ENCODE measurements around the gene FABP1.

The FABP1 gene

DNA sequence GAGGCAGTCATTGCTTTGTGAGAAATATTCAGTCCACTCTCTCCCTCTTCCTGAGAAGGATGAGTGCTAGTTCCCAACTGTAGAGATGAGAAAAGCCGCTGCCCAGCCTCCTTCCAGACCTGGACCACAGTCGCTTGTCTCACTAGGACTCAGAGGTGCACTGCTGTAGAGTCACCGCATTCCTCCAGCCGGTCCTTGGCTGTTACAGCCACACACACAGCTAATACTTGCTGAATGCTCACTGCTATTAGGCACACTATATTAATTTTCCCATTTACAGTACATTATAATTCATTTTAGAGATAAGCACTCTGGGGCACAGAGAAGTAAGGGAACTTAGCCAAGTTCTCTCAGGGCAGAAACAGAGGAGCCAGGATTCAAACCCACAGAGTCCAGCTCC is 10.0 kb upstream of the FABP1 start:
- no peak for DNase-seq (ENCODE audit: low spot score)

DNA sequence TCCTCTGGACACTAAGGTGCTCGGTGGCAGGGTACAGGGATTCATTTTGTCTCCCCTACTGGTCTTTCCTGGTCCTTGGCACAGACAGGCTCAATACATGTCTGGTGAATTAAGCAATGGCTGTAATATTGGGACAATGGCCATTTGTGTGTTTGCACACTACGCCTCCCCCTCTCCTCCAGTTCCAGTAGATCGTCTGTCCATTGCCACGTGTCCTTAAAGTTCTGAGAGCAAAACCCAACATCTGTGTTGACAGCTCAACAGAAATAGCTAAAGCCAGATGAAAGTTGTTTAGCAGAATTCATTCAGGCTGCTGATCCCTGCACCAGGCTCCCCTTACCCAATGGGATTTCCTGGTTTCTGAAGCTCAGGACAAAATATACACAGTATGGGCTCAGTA is 9.0 kb upstream of the FABP1 start:
- no peak for DNase-seq (ENCODE audit: low spot score)

DNA sequence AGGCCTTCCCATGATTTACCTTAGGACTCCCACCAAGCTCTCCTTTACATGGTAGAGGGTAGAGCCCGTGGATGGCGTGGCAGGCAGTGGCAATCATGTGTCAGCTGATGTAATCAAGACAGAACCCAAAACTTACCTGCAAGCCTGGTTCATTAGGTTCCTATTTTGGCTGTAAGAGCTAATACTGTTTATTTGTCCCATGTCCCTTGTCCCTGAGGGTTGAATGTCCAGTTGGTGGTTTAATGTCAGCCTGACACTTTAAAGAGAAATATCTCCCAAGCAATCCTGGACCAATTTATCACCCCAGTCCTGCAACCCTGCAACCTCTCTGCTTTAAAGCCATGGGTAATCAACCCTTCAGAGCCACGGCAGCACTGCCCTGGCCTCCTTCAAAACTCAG is 6.0 kb upstream of the FABP1 start:
- no peak for DNase-seq (ENCODE audit: low spot score)

DNA sequence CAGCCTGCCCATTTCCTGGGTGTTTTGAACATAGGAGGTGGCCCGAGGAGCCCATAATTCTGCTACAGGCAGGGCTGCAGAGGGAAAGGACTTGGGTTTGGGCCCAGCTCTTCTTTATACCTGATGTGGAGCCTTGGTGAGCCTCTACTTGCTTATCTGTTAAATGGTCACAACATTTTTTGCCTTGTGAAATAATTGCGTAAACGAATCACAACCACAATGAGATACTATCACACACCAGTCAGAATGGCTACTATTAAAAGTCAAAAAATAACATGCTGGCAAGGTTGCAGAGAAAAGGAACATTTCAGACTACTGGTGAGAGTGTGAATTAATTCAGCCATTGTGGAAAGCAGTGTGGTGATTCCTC is 4.1 kb upstream of the FABP1 start:
- no peak for DNase-seq (ENCODE audit: low spot score)

DNA sequence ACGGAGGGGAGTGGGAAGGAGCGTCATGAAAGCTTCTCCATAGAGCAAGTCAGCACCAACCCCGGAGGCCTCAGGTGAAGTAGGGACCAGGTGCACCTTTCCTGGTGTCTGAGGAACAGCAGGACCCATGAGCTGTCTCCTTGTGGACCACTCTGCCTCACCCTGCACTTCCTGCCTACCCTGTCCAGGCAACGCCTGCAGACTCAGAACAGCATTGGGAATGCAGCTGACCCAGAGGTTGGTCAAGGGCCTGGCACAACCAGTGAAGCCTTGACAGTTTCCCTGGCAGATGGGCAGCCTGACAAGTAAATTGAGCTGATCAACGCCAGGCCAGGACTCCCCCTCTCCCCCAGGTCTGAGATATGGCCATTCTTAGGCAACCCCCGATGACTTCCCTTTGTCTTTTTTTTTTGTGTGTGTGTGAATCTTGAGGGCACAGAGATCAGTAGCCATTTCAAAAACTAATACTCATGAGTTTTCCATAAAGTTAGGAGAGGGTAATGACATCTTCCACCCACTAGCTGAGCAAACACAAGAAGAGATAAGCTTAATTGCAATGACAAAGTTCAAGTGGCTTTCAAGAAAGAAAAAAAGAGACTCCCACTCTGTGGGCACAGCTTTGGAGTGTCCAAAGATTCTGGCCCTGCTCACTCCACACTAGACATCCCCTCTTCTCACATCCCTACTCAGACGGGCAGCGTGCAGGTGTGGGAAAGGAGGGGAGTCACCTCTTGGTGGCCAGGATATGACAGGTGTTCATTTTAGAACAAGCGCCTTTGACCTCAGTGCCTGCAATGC is 3.5 kb upstream of the FABP1 start:
- DNase-seq (ENCODE audit: low spot score) = no peak

DNA sequence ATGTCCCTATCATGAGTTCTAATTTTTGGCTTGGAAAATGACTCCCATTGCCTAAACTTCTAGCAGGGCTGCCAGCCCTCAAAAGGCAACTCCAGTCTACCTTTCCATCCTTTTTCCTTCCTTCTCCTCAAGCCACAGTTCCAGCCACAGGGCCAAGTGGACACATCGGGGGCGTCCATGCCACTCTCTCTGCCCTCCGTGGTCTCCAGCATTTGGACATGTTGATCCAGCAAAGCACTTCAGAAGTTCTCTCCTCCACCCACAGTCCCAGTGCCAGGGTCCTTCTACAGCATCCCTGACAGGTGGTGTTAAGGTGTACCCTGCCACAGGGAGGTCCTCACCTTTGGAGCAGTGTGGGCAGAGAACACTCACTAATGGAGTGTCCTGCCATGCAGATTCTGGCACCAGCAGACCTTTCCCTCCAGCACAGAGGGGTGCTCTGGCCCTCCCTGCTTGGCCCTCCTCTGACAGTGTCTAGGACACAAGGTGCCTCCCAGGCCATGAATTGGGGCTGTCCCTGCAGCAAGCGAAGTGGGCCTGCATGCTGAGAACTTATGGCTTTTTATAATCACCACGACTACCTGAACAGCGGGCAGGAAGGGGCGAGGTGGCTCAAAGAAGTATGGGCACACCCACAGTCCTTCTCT is 1.6 kb upstream of the FABP1 start:
- no peak for DNase-seq (ENCODE audit: low spot score)

DNA sequence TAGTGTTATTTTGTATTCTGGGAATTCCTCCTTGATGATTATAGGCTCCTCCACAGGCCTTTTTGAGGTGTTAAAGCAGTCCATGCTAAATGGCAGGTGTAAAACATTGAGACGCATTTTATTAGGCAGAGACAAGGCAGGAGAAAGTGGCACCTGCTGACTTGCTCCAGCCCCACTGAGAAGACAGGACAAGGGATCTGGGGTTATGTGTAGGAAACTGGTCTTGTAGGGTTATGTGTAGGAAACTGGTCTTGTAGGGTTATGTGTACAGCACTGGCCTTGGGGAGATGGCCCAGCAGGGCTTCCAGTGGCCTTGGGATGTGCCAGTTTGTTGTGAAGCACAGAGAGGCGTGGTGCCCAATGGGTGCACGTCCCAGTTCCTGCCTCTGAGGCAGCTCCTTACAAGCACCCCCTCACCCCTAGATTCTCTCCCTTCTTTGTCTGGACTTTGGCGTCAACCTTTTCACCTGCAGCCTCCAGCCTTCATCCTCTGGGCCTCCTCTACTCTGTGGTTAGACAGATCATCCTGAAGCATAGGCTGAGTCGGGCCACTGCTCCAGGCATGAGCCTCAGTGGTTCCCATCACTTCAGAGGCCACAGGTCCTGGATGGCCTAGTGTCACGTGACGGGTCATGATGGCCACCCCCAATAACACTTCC is 921 bp upstream of the FABP1 start:
- DNase-seq (ENCODE audit: low spot score) = no peak

DNA sequence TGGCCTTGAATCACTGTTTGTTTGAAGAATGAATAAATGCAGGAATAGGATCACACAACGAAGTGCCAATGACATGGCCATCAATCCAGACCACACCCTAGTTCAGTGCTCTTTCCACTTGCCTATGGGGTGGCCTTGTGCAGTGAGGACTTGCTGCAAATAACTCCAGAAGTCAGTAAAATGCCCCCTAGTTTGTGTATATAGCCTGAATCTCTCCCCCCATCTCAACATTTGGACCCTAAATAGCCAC is 299 bp downstream of the FABP1 start:
- no peak for DNase-seq (ENCODE audit: low spot score)

DNA sequence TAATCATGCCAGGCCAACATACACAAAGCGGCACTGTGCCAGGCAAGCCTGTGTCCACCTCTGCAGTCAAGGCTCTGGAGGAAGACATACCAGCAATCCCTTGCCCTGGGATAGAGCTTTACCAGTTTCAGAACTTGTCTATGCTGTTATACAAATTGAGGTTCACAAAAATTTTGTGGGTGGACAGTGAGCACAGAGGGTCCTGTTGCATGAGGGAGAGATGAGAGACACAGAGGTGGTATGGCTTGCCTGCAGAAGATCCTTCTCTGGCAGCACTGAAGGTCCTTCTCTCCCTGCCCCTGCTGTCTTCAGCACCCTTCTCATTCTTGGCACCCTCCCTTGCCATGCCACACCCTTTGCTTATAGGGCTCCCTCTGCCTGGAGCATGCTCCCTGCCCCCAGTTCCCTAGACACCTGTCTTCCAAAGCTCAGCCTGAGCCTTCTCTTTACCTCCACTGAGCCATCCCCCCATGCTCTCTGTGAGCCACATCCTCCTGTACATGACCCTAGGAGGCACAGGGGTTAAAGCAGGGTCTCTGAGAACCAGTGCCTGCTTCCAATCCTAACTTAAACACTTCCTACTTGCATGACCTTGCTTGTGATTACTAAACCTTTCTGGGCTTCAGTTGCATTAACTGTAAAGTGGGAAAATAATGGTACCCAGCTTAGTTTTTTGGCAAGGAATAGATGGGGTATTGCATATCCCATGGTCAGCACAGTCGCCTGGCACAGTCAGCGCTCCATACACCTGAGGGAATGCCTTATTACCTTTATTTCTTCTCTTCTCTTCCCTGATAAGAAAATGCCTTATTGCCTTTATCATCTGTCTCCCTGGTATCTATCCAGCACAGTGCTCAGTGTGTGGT is 857 bp downstream of the FABP1 start:
- DNase-seq (ENCODE audit: low spot score) = no peak

DNA sequence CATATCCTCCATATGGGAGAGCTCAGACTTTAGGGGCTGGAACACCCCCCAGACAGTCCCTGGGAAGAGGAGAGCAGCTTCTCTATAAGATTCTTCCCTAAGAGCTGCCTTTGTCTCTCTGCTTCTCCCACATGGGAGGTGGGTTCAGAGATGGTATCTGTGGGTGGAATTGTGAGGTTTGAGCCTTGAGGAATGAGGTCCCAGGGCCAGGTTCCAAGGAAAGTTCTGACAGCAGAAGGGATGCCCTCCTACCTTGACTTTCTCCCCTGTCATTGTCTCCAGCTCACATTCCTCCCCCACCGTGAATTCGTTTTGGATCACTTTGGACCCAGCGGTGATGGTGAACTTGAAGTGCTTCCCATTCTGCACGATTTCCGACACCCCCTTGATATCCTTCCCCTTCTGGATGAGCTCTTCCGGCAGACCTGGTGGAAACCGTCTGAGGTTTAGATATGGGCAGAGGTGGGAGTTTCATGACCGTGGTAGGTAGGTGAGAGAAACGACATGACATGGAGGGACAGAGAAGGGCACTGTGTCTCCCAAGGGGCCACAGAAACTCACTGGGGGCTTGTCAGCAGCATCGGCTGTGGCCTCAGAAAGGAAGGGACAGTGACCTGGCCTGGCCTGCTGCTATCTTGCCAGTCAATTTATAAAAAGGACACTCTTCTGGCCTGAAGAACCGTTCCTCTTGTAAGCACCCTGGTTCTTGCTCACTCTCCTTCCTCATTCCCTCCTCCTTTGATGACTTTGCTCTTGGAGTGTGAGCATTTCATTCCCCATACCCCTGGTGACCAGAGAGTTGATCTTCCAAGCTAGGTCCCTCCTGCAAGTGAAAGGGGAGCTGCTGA is 1.7 kb downstream of the FABP1 start:
- no peak for DNase-seq (ENCODE audit: low spot score)

DNA sequence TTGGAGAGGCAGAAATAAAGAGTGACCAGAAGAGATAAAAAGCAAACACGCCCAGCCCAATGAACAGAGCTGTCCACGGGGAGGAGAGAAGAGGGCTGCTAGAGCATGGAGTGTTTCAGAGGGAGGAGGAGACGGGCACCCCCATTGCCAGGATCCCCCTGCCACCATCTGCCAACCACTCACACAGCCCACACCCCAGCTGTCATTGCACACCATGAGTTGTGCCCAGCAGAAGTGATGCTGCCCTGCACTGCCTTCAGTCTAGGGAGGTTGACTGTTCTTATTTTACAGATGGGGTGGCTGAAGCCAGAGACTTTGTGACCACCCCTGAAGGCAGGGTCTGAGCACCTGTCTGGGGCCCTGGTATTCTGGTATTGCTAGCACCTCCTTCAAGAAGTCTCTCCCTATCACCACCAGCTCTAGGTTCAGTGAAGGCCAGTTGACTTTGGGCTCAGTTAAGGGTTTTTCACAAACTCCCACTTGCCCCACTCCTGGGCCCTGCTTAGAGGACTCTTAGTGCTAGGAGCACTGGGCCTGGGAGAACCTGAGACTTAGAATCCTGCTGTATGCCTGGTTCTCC is 2.4 kb downstream of the FABP1 start:
- DNase-seq (ENCODE audit: low spot score) = no peak

DNA sequence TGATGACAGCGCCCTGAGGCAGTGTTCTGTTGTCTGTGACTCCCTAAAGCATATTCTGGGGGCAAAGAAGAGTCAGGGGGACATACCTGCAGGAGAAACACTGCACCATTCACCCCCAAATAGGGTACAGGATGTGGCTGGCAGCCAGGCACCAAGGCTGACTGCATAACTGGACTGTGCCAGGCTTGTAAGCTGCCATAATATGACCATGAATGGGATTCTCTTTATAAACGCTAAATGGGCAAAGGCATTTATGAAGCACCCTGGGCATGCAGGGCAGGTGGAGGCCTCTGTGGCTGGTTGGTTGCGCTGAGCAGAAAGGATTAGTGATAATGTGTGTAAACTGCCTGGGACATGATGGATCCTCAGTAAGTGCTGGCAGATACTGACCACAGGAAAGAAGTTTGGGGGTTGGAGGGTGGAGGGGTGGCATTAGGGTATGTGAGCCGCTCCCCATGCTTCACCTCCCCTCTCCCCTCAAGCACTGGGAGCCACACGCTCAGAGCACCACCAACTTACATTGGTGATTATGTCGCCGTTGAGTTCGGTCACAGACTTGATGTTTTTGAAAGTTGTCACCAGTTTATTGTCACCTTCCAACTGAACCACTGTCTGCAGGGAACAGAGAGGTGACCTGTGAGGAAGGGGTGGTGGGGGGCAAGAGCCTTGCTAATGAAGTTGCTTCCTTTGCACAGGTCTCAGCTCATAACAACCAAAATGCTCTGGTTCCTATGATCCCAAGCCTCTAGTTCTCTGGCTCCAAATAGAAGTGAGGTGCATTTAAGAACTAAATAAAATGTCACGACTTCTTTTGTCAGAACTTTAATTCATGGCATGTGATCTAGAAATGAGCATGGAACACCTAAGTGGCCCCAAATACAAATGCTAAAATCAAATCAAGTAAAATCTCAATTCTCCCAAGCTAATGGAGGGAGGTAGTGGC is 3.6 kb downstream of the FABP1 start:
- no peak for DNase-seq (ENCODE audit: low spot score)

DNA sequence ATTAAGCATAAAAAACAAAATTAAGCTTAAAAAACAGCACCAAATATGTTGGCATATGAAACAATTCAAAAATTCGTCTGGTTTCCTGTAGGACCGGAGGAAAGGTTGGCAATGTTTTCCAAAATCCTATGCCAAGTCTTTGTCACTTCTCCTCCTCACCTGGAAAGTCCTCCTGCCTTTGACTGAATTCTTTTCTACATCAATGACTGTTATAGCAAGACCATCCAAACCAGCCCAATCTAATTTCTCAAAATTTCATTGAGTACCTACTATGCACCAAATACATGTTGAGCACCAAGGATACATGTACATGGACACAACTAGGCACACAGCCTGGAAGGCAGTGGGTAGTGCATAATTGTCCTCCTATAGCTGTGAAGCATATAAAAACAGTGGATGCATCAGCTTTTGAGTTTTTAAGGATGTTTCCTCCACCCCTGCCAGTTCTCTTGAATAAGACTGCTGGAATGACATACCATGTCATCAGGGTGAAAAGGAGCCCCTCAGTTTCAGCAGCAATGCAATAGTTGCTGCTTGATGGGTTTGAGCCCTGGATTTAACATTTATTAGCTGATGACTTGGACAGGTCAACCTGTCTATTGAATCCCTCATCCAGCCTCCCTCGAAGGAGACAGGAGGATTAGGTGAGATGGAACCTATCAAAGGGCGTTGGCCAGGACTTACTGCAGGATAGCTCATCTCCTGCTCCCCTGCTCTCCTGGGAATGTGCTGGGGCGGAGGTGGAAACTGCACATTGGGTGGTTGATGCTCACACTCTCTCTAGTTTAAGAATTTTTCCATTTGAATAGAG is 4.5 kb downstream of the FABP1 start:
- DNase-seq (ENCODE audit: low spot score) = no peak

DNA sequence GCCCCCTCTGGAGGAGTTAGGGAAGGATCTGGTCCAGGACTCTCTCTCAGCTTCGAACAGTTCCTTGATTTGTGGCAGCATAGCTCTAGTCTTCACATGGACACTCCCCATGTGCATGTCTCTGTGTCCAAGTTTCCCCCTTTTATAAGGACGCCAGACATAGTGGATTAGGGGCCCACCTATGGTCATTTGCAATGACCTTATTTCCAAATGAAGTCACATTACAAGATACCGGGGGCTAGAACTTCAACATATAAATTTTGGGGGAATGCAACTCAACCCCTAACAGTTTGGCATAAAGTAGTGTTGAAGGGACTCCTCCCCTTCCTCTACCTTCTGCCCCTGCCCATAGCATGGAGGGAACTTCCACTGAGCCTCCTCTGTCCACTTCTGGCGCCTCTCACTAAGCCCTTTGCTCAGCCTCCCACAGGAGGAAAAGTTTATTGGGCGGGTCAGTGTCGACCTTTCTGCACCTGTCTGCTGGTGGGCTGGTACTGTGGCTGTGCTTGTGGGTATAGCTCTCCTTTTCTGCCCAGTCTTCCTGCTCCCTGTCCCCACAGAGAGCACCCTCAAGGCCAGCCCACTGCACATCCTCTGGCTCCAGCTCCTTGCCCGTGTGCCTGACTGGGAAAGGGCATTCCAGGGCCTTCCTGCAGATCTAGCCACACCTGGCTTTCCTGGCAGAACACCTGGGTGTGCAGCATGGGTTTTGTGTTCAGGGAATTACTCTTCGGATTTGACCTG is 5.5 kb downstream of the FABP1 start:
- no peak for DNase-seq (ENCODE audit: low spot score)

DNA sequence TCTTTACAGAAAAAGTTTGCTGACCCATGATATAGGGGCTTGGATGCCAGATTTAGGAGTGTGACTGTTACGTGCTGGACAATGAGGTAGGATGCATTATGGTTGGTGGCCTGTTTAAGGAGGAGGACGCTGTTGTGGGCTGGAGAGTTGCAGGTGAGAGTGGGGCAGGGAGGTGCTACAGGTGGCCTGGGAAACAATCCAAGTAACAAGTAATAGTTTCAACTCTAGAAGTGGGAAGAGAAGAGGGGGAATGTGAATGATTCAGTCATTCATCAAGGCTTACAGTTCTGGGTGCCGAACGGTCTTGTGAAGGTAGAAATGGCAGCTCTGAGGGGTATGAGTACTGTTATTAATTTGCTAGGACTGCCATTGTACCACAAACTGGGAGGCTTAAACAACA is 6.2 kb downstream of the FABP1 start:
- DNase-seq (ENCODE audit: low spot score) = no peak

DNA sequence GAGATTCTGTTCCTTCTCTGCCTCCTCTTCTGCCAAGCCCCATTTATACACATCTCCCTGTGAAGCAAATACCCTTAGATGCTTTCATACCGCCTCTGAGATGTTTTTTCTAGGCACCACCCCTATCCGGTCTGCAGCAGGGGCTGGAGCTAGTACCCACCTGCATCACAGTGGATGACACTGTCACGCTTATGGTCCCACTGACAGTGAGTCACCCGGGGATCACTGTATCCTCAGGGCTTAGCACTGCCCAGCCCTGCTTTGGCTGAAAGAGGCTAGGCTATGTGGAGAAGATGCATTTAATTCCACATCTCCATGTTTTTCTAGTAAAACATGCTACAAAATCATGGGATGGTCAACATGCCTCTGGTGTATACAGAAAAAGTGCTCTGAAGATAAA is 9.9 kb downstream of the FABP1 start:
- DNase-seq (ENCODE audit: low spot score) = no peak

DNA sequence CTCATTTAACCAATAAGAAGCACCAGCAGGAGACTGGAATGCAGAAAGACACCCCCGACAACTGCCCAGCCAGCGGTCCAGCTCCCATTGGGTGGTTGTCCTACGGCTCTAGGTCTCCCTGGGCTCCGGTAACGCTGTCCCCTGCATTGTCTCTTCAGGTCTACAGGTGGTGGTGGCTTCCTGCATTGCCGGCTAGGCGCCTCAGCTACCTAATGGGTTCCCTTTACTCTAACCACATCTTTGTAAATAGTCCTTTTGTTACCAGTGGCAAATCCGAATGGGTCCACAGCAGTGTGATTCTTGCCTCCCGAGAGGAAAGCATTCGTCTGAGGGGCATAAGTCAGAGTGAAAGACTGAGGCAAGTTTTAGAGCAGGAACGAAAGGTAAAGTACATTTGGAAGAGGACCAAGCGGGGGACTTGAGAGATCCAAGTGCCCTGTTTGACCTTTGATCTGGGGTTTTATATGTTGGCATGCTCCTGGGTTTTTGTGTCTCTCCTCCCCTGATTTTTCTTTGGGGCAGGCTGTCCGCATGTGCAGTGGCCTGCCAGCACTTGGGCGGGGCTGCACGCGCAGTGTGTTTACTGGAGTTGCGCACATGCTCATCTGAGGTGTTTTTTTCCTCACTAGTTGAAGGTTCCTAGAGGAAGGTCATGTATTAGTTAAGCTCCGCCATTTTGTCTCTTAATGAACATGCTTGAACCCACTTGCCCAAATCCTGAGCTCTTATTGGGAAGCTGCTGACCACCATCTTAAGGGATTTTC is 11.0 kb downstream of the FABP1 start:
- DNase-seq (ENCODE audit: low spot score) = no peak
